Endothelial cell of umbilical vein (primary cell): ENCODE results near the gene VAC14. TPM values are rescaled to one million over a fixed set of nuclear protein-coding genes. Genes with fewer than 3 reads are reported as not detected.

Source experiments
- BruUV-seq: library from RNA; stranded (reverse); fragments of 400-500 nt; replicated peaks from 2 replicates; lab custom pipeline; 2021; lab: Mats Ljungman, UMichigan
- CTCF ChIA-PET: fragments of 300-600, 350-600 bp; sonication (Branson Sonifier 250); formaldehyde crosslinking; loops from one replicate; lab custom pipeline; 2021; ENCODE audit warnings: antibody characterized with exemption, inconsistent platforms; lab: Charles Lee
- POLR2A ChIA-PET: fragments of 300-600, 350-600 bp; sonication (Branson Sonifier 250); formaldehyde crosslinking; loops from one replicate; lab custom pipeline; 2021; ENCODE audit warnings: antibody characterized with exemption, inconsistent platforms; lab: Charles Lee
- DNase-seq: peaks from one replicate; pipeline ENCODE4 v3.0.0-alpha.2; 2011; ENCODE audit warnings: low read depth, low spot score
- FAIRE-seq: peaks from 2 replicates; lab custom pipeline; 2011; peaks lifted over from hg19 to GRCh38; lab: Jason Lieb, UNC
- H2AFZ ChIP-seq: 2 replicates; pipeline ENCODE4 v1.6.0; 2012; ENCODE audit warnings: low read depth, low read length, control low read depth, inconsistent platforms
- H3K27ac ChIP-seq: 2 replicates; pipeline ENCODE4 v1.5.1; 2011; ENCODE audit warnings: low read depth, mild to moderate bottlenecking, control low read depth, low read length, moderate library complexity; ENCODE audit not compliant: insufficient read depth
- H3K27me3 ChIP-seq, 2 experiments: 2 replicates each; pipeline versions ENCODE4 v1.6.0 to v1.6.1; 2011; ENCODE audit warnings: low read length in 2 of 2, mixed read lengths in 1 of 2; ENCODE audit not compliant: control insufficient read depth in 2 of 2, insufficient read depth in 2 of 2
- H3K36me3 ChIP-seq, 2 experiments: 2 replicates in 1 of 2; 3 replicates in 1 of 2; pipeline ENCODE4 v1.5.1; 2011; ENCODE audit warnings: low read length in 2 of 2, mild to moderate bottlenecking in 1 of 2, moderate library complexity in 1 of 2; ENCODE audit not compliant: control insufficient read depth in 2 of 2, insufficient read depth in 2 of 2; ENCODE audit errors: extremely low read depth in 1 of 2
- H3K4me1 ChIP-seq: 3 replicates; pipeline ENCODE4 v1.5.1; 2011; ENCODE audit warnings: mild to moderate bottlenecking, low read length; ENCODE audit not compliant: control insufficient read depth, insufficient read depth; ENCODE audit errors: extremely low read depth
- H3K4me2 ChIP-seq: 2 replicates; pipeline ENCODE4 v1.6.1; 2011; ENCODE audit warnings: low read length, control low read depth, mixed read lengths; ENCODE audit not compliant: insufficient read depth
- H3K4me3 ChIP-seq, 3 experiments: fragments of 200-600 bp in 1 of 3; sonication (generic), shearing (Covaris generic) in 1 of 3; replicated peaks in 1 of 3; 2 replicates each; pipeline ENCODE4 v1.5.1; 2011 to 2016; ENCODE audit warnings: control low read depth in 3 of 3, low read length in 3 of 3, mild to moderate bottlenecking in 2 of 3, inconsistent platforms in 1 of 3, low read depth in 1 of 3, moderate library complexity in 1 of 3; ENCODE audit not compliant: insufficient read depth in 1 of 3
- H3K79me2 ChIP-seq: 2 replicates; pipeline ENCODE4 v1.6.0; 2012; ENCODE audit warnings: low read length, inconsistent platforms; ENCODE audit not compliant: control insufficient read depth, insufficient read depth
- H3K9ac ChIP-seq: replicated peaks from 2 replicates; pipeline ENCODE3; 2011; ENCODE audit warnings: low read length, control low read depth; ENCODE audit not compliant: insufficient read depth; ENCODE audit errors: extremely low read depth
- H3K9me1 ChIP-seq: replicated peaks from 3 replicates; pipeline ENCODE4 v1.6.0; 2011; ENCODE audit warnings: mild to moderate bottlenecking, low read length; ENCODE audit not compliant: control insufficient read depth, insufficient read depth; ENCODE audit errors: extremely low read depth
- H3K9me3 ChIP-seq: replicated peaks from 2 replicates; pipeline ENCODE4 v1.5.1; 2012; ENCODE audit warnings: low read length, inconsistent platforms; ENCODE audit not compliant: control insufficient read depth, insufficient read depth
- H4K20me1 ChIP-seq: replicated peaks from 2 replicates; pipeline ENCODE3; 2011; ENCODE audit warnings: mild to moderate bottlenecking, low read length; ENCODE audit not compliant: control insufficient read depth, insufficient read depth; ENCODE audit errors: extremely low read depth
- CTCF ChIP-seq, 2 donors: IDR thresholded peaks; 1 replicate in 1 of 2; 2 replicates in 1 of 2; pipeline ENCODE4 v1.5.1; 2011; ENCODE audit warnings: low read length in 2 of 2, mild to moderate bottlenecking in 2 of 2, moderate library complexity in 2 of 2, control low read depth in 1 of 2, inconsistent platforms in 1 of 2, low read depth in 1 of 2; ENCODE audit not compliant: insufficient read depth in 1 of 2; ENCODE audit errors: extremely low read depth in 1 of 2
- EZH2 ChIP-seq: IDR thresholded peaks from 2 replicates; pipeline ENCODE4 v1.6.1; 2012; ENCODE audit warnings: borderline replicate concordance, low read depth, mild to moderate bottlenecking, moderate library complexity, low read length, inconsistent platforms; ENCODE audit not compliant: severe bottlenecking
- FOS ChIP-seq: IDR thresholded peaks from 2 replicates; pipeline ENCODE4 v1.6.1; 2011; ENCODE audit warnings: mild to moderate bottlenecking, low read length, moderate library complexity, borderline replicate concordance; ENCODE audit not compliant: insufficient read depth
- GATA2 ChIP-seq: IDR thresholded peaks from 2 replicates; pipeline ENCODE4 v1.7.0; 2011; ENCODE audit warnings: low read depth, mild to moderate bottlenecking, moderate library complexity, mixed read lengths, low read length; ENCODE audit not compliant: insufficient read length, insufficient read depth
- JUN ChIP-seq: IDR thresholded peaks from 2 replicates; pipeline ENCODE4 v1.6.1; 2011; ENCODE audit warnings: borderline replicate concordance, low read depth; ENCODE audit not compliant: insufficient read length, insufficient read depth
- MAX ChIP-seq: IDR thresholded peaks from 2 replicates; pipeline ENCODE4 v1.6.1; 2011; ENCODE audit not compliant: insufficient read depth, insufficient read length
- MYC ChIP-seq: IDR thresholded peaks from one replicate; pipeline ENCODE4 v1.6.1; 2011; ENCODE audit warnings: mild to moderate bottlenecking, low read depth, low read length
- POLR2A ChIP-seq: IDR thresholded peaks from 2 replicates; pipeline ENCODE4 v1.6.1; 2012; ENCODE audit warnings: low read depth, mild to moderate bottlenecking, control low read depth, low read length
- POLR2AphosphoS5 ChIP-seq: IDR thresholded peaks from 2 replicates; pipeline ENCODE4 v1.6.1; 2012; ENCODE audit warnings: low read depth, mild to moderate bottlenecking, control low read depth, low read length, moderate library complexity; ENCODE audit not compliant: insufficient read depth
- dilution Hi-C: fragments of 300-500 bp; cut with MboI; formaldehyde crosslinking; loops from one replicate; pipeline ENCODE4 v1.15.0; 2019; ENCODE audit warnings: low sequenced_read_pairs; ENCODE audit not compliant: extremely low pct_ligation_motif_present
- intact Hi-C: fragments of 100-400 bp; cut with micrococcal nuclease; formaldehyde crosslinking; loops from one replicate; pipeline ENCODE4 v1.10.0; 2022
- polyA plus RNA-seq, 4 experiments: library from polyadenylated mRNA; depleted of rRNA in 3 of 4; stranded (reverse) in 3 of 4; unstranded in 1 of 4; fragments of >200 nt; gene quantifications; 2 replicates each; pipeline versions ENCODE4 v1.2.1 to v1.2.3, GENCODE V29; 2011 to 2012; ENCODE audit warnings: missing spikeins in 1 of 4
- total RNA-seq: library from RNA; stranded (reverse); gene quantifications from 2 replicates; pipeline ENCODE4 v1.2.3, GENCODE V29; 2021

VAC14 gene
- total and polyA plus RNA-seq, 2 donors (not counting 3 experiments of a cell fraction or from before 2014, with no cell fraction given), result 37.6 to 57.9 TPM

- Histone ChIP-seq H3K9ac (no peak overlapping the region), H4K20me1 (no peaks in the 10 kb centered on the region), H3K27me3 (no peaks in the 10 kb centered on the region), H3K4me3 (no peak overlapping the region), H3K36me3 (no peaks in the 10 kb centered on the region), H3K4me1 (peaks cover 38% of the 10 kb centered on the region), H2AFZ (no peak overlapping the region), H3K79me2 (no peaks in the 10 kb centered on the region), H3K4me2 (no peak overlapping the region), H3K9me3 (no peaks in the 10 kb centered on the region), H3K9me1 (no peaks in the 10 kb centered on the region), H3K27ac (no peak overlapping the region)
- ChIA-PET POLR2A (no interaction called here), CTCF (interaction anchor here (1.1 to 1.8 kb wide), 4 partner anchors 11 to 30 kb away, joined by 4 to 8 read pairs (median 4); no protein-coding TSS in a partner anchor)
- intact Hi-C loops (no loop called here), dilution Hi-C loops (no loop called here)
- FAIRE-seq, result peak; percentile 82
- no TSS peak for BruUV-seq
- no peak for TF ChIP-seq CTCF (IDR thresholded peaks at IDR 0.05; ENCODE audit: extremely low read depth in 1 of 2, insufficient read depth in 1 of 2, low read depth in 1 of 2, low read length in 2 of 2)
- peak; percentile 34 for TF ChIP-seq POLR2AphosphoS5
- peak; percentile 13 for DNase-seq
These were observed 92.4 kb downstream of the VAC14 start for GRCh38 chr16:70708366-70709246.

GRCh38 chr16:70706948-70707465 lies 94.0 kb downstream of the VAC14 start:
- no peaks in the 10 kb centered on the region for H3K9me3 ChIP-seq
- peak overlapping the region; percentile 24 for H2AFZ ChIP-seq
- peaks cover 38% of the 10 kb centered on the region for H3K4me1 ChIP-seq
- peak overlapping the region; percentile 41 for H3K4me2 ChIP-seq
- peak; percentile 75 for FAIRE-seq
- peak; percentile 76 for DNase-seq
- POLR2A ChIA-PET, result no interaction called here
- CTCF ChIA-PET, result interaction anchor here (0.7 to 1.5 kb wide), 4 partner anchors 12 to 64 kb away, joined by 3 to 8 read pairs (median 4); no protein-coding TSS in a partner anchor
- H3K27ac ChIP-seq, result peak overlapping the region; percentile 44
- H3K9me1 ChIP-seq, result no peaks in the 10 kb centered on the region
- no peak overlapping the region for H3K4me3 ChIP-seq
- intact Hi-C loops (loop anchor here (2.0 kb wide), 1 partner anchor 18 kb away; no protein-coding TSS in a partner anchor), dilution Hi-C loops (no loop called here)
- no peaks in the 10 kb centered on the region for H3K27me3 ChIP-seq
- no peaks in the 10 kb centered on the region for H3K79me2 ChIP-seq
- no peaks in the 10 kb centered on the region for H4K20me1 ChIP-seq
- no peak for TF ChIP-seq POLR2AphosphoS5
- no peak for TF ChIP-seq GATA2
- TF ChIP-seq POLR2A, result no peak
- no peak for TF ChIP-seq EZH2
- no peak for TF ChIP-seq MYC
- TF ChIP-seq FOS, result no peak
- TF ChIP-seq CTCF (IDR thresholded peaks at IDR 0.05; ENCODE audit: extremely low read depth in 1 of 2, insufficient read depth in 1 of 2, low read depth in 1 of 2, low read length in 2 of 2), result no peak
- no peak for TF ChIP-seq JUN
- TF ChIP-seq MAX, result no peak
- H3K9ac ChIP-seq, result peak overlapping the region; percentile 26
- BruUV-seq, result no TSS peak
- H3K36me3 ChIP-seq, result no peaks in the 10 kb centered on the region
